Sciatic nerve (tissue), 2 donors: ENCODE results near the gene MGST3. TPM values are rescaled to one million over a fixed set of nuclear protein-coding genes. Genes with fewer than 3 reads are reported as not detected.
"Not testable (repeated sequence)": the region's sequence is repeated elsewhere in the genome, so short reads cannot be mapped to it uniquely, and the experiment has no call there.

ENCODE experiments used
- ATAC-seq: fragments of 200-7000 bp; cut with Tn5 transposase; one replicate; pipeline ENCODE4 v1.9.1; 2020; ENCODE audit warnings: mild to moderate bottlenecking, moderate library complexity
- DNase-seq: peaks from one replicate; pipeline ENCODE4 v3.0.0-alpha.2; 2020; ENCODE audit warnings: low spot score
- intact Hi-C: fragments of 100-400 bp; cut with DNase I; formaldehyde crosslinking; loops from one replicate; pipeline ENCODE4 v1.14.2; 2022
- total RNA-seq: library from RNA; stranded (reverse); fragmentation: NEBNext Ultra II Directional; extraction: Animal tissue kit (Norgen Biotek cat#: 25700); gene quantifications from one replicate; pipeline ENCODE4 v1.2.1, GENCODE V29; 2021
- donor health status: DM: no; HTN: no; CAD: no.
- donor health status: DM: no; HTN: no; CAD: no.

Gene MGST3
- total RNA-seq, 1 donor from 2014 or later, result 142 TPM

DNA sequence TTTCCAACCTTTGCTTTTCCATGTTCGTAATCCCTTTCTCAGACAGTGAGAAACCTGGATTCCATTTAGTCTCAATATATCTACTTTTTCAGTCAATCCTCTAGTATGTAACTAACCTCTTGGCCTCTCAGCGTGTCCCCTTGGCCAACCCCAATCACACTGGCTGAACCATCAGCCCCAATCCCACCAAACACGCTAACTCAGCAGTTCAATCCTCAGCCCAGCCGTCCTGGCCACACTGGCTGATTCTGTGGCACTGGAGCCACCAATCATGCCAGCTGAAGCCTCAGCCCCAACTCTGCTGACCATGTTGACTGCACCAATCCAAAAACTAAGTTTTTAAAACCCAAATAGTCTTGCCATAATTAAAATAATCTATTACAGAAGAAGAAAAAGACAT, 6.6 kb upstream of the MGST3 start:
- DNase-seq (no peak), ATAC-seq (no peak)
- intact Hi-C loops, result no loop called here

DNA sequence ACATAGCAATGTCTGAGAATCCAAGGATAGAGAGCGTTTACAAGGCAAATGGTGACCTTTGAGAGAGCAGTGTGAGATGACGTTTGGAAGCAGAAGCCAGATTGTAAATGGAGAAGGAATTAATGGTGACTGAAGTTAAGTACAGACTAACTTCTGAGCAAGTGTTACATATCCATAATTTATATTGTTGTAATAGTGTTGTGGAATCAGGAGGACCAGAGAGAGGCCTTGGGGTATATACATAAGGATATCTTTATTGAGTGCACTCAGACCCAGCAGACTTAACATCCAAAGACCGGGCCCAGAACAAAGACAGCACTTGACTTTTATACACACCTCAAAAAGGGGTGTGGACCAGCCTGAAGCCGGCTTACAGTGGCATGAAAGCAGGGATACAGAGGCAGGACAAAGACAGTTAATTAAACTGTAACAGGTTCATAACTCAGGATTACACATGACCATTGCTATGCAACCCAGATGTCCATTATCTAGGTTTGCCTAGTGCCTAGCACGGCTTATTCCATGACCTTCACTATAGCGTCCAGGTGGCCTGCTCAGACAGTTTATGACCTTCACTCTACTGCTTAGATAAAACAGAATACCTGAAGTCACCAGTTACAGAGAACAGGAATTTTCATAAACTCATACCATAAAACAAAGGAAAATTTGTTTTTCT, 2.7 kb upstream of the MGST3 start:
- ATAC-seq, result no peak
- intact Hi-C loops, result no loop called here

GRCh38 chr1:165629151-165629550, 1.9 kb upstream of the MGST3 start:
- ATAC-seq (no peak), DNase-seq (no peak)

More for the DNA sequence above, 2.7 kb upstream of the MGST3 start:
- no peak for DNase-seq

DNA sequence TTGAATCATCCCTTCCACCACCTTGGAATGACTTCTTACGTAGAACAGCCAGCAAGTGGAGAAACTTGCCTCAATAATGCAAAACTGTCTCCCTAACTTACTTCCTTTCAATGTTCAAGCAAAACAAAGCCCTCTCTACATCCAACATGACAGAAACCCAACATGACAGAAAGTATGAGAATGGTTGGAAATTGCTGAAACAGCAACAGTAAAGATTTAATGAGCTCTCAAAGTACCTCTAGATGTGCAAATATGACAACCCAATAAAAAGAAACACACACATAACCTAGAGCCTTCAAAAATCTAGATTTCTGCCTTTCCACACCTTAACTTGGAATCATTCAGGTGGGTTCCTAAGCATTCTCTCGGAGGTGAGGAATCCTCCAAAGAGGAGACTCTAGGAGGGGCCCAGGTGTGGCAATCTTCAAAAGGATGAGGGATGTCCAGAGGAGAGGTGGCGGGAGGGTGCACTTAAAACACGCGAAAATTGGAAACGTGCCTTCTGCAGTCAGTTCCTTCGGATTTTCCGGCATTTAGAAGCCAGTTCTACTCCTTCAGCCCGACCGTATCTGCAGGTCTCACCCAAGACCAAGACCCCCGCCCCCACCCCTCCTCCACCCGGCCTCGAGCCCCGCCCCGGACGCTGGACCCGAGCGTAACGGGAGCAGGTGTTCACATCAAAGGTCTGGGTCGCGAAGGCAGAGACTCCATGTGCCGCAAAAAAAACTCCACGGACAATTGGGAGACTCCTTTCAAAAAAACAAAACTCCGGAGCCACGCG, 996 bp upstream of the MGST3 start:
- intact Hi-C loops, result no loop called here
- no peak for ATAC-seq
- DNase-seq, result no peak

More at GRCh38 chr1:165629151-165629550, 1.9 kb upstream of the MGST3 start:
- intact Hi-C loops, result no loop called here

GRCh38 chr1:165631342-165632151, 513 bp downstream of the MGST3 start:
- peak; percentile 73 for DNase-seq
- peak; percentile 63 for ATAC-seq
- intact Hi-C loops, result no loop called here

DNA sequence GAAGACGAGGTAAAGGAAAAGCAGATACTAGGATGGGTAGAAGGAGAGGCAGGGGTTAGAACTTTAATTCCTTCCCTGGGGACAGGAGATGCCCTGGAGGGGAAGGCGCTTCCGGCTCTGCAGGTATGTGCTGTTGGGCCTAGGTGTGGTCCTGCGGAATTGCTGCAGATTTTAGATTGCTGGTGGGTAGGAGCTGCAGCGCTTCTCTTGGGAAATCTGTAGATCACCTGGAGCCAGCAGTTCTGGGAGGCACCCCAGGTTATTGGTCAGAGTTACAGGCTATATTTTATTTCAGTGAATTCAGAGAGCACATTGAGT, 1.1 kb downstream of the MGST3 start:
- intact Hi-C loops, result no loop called here
- DNase-seq (no peak), ATAC-seq (no peak)

DNA sequence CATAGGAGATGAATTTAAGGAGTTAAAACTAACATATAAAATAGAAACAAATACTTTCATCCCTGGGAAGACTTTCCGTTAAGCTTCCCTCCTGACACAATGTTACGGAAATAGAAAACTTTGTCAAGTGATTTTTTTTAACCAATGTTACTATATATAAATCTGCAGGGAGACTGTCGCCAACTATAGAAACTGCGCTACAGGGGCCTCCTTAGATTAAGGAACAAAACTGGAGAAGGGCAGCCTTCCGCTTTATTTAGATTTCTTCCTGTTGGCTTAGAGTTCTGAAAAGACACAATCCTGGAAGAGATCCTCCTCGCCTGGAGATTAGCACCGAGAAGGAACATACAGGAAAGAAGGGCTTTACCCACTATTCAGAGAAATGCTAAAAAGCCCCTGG, 1.5 kb downstream of the MGST3 start:
- intact Hi-C loops, result no loop called here
- DNase-seq (no peak), ATAC-seq (no peak)

DNA sequence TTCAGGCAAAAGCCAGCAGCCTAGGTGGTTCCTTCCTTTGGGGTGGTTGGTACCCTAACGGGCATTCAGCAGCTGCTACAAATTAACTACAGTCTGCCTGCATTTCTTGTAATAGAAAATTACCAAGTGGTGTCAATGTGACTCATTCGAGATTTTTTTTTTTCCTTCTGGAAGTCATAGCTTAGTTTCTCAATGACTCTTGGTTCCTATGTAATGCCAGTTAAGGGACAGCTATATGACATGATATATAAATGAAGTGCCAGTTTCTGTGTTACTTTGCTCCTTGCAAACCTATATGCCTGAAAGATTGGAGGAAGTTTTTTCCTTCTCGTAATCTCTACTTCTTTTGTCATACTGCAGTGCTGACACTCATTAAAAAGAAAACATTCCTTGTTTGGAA, 2.6 kb downstream of the MGST3 start:
- intact Hi-C loops, result no loop called here
- DNase-seq (no peak), ATAC-seq (no peak)

DNA sequence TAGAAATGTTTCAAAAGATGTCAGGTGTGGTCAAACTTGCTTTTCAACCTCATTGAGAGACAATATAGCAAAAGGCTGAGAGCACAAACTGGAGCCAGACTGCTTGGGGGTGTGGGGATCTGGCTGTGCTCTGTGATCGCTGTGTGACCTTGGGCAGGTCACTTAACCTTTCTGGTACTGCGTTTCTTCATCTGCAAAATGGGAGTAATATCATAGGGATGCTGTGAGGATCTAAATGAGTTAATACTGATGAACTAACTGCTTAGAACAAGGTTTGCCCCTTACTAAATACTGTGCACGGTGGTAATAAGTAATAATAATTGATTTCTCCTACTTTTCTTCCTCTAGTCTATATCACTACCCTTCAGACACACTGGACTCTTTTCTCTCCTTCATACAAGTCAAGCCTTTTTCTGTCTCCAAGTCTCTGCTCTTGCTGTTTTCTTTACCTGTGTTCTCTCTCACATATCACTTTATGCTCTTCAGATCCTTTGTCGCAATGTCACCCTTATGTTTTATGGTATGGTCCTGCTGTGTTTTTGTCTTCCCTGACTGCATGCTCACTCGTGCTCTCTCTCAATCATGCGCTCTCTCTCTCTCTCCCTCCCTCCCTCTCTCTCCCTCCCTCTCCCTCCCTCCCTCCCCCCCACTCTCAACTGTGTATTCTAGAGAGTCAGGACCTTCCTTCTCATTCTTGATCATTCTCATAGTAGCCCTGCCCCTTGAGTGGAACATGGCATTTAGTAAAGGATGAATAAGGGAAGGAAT, 3.3 kb downstream of the MGST3 start:
- ATAC-seq (no peak), DNase-seq (no peak)
- intact Hi-C loops, result no loop called here

GRCh38 chr1:165635329-165635728, 4.3 kb downstream of the MGST3 start:
- DNase-seq (no peak), ATAC-seq (no peak)
- intact Hi-C loops, result no loop called here

GRCh38 chr1:165635823-165636222, 4.8 kb downstream of the MGST3 start:
- ATAC-seq, result no peak
- intact Hi-C loops, result no loop called here
- DNase-seq, result no peak

GRCh38 chr1:165637427-165637826, 6.4 kb downstream of the MGST3 start:
- DNase-seq (no peak), ATAC-seq (peak; percentile 89)
- intact Hi-C loops, result no loop called here

DNA sequence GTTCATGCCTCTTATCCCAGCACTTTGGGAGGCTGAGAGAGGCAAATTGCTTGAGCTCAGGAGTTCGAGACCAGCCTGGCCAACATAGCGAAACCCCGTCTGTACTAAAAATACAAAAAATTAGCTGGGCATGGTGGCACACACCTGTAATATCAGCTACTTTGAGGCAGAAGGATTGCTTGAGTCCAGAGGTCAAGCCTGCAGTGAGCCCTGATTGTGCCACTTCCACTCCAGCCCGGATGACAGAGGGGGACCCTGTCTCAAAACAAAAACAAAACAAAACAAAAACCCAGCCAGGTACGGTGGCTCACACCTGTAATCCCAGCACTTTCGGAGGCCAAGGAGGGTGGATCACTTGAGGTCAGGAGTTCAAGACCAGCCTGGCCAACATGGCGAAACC, 7.2 kb downstream of the MGST3 start:
- ATAC-seq, DNase-seq, intact Hi-C loops: not testable (repeated sequence)

DNA sequence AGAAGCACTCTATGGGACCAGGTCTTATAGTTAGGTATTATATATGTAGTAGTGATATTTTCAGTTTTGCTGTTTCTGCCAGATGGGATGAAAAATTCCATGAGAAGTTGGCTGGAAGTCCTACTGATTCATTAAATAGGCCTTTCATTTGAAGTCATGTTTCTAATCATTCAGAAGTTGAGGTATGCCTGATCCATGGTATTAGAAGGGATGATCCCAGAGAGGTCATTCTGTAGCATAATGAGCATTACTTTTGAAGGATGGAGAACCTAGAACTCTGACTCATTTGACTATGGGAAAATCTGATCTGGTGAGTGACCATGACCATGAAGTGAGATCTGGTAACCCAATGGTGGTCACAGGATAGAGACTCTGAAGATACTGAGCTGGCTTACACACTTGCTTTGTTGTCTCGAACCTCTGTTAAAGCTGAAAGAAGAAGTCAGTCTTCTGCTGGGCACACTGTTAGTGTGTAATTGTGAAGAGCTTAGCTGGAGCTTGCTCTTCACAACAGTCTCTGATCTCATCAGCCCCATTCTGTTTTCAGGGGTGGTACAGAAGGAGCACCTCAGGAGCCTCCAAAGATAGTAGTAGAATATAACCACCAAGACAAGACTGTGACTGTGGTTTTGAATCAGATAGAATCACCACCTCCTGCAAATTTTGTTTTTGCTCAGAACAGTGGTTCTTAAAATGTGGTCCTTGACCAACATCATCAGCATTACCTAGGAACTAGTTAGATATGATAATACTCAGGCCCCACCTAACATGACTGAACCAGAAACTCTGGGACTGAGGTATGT, 9.0 kb downstream of the MGST3 start:
- ATAC-seq (no peak), DNase-seq (no peak)
- intact Hi-C loops, result no loop called here

GRCh38 chr1:165641231-165641987, 10.4 kb downstream of the MGST3 start:
- no peak for DNase-seq
- ATAC-seq, result no peak
- intact Hi-C loops, result no loop called here

GRCh38 chr1:165644064-165644735, 13.2 kb downstream of the MGST3 start:
- intact Hi-C loops, result no loop called here
- ATAC-seq, result no peak
- no peak for DNase-seq

DNA sequence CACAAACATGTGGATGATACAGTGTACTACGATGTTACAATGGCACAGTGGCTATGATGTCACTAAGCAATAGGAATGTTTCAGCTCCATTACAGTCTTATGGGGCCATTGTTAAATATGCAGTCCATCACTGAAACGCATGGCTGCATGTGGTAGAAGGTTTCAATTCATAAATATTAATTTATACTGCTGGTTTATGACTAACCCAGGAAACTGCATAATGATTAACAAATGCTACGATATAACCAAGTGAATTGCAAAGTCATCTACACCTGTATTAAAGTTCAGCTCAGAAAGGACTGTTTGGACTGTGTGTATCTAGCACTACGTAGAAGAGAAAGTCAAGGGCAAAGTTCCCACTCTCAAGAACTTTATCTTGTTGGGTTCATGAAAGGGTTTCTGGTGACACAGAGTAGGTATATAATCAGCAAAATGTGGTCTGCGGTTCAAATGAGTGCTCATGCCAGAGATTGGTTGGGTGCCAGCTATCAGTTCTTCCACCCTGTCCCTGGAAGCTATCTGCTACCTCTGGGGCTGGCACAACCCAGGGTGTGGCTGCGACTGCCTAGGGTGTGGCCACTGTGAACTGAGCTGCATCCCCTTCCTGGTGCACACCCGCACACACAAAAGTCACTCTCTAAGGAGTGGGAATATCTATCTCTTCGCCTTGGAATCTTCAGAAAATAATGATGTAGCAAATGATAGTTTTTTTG, 14.8 kb downstream of the MGST3 start:
- no peak for ATAC-seq
- intact Hi-C loops, result no loop called here
- no peak for DNase-seq
